Measurements from ENCODE around the gene SGPP2.

Gene SGPP2

GRCh38 chr2:222450021-222450420 lies 25.7 kb downstream of the SGPP2 start:
- Histone ChIP-seq H3K4me1 (peaks cover 0 to 32% (median 17%) of the 10 kb centered on the region in 10 experiments; a peak in 12 of 20 replicates), H3K27ac (no peak overlapping the region; a peak in 1 of 22 replicates)

GRCh38 chr2:222451224-222451674 lies 26.9 kb downstream of the SGPP2 start:
- Histone ChIP-seq H3K9me3 (replicated peaks in 1 of 11) (no peaks in the 10 kb centered on the region), H3K4me1 (peaks cover 0 to 32% (median 17%) of the 10 kb centered on the region in 10 experiments; a peak in 12 of 20 replicates), H3K36me3 (no peaks in the 10 kb centered on the region), H3K4me2 (no peak overlapping the region), H4K20me1 (no peaks in the 10 kb centered on the region), H3K9ac (no peak overlapping the region), H3K4me3 (no peak overlapping the region), H3K27me3 (no peaks in the 10 kb centered on the region), H3K27ac (no peak overlapping the region)
- TF ChIP-seq Cebpa-rat (IDR thresholded peaks at IDR 0.05): no peak

More at GRCh38 chr2:222450021-222450420, 25.7 kb downstream of the SGPP2 start:
- H4K20me1 ChIP-seq: no peaks in the 10 kb centered on the region
- TF ChIP-seq Cebpa-rat (IDR thresholded peaks at IDR 0.05): no peak
- H3K9ac ChIP-seq: no peak overlapping the region
- no peaks in the 10 kb centered on the region for H3K9me3 ChIP-seq (replicated peaks in 1 of 11)
- no peaks in the 10 kb centered on the region for H3K27me3 ChIP-seq
- no peak overlapping the region; a peak in 1 of 22 replicates for H3K4me2 ChIP-seq
- no peaks in the 10 kb centered on the region for H3K36me3 ChIP-seq
- H3K4me3 ChIP-seq: no peak overlapping the region

DNA sequence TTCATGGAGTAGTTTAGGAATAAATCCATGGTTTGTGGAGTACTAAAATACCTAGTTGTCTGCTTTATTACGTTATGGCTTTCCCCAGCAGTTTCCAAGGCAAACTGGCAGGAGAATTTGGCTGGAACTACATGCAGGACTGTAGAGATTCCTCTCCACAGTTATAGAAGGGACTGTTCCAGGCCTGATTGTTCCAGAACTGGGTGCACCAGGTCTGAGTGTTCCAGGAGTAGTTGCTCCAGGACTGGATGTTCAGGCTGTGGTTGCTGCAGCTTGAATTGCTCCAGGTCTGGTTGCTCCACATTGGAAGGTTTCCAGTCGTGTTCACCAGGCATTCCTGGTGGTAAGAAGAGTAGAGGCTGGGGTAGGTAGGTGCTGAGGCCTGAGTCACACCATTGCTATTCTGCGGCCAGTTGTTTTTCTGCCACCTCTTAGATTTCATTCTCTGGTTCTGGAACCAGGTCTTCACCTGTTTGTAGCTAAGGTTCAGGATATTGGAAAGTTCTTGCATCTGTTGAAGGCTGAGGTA lies 28.1 kb downstream of the SGPP2 start:
- Histone ChIP-seq H3K4me3 (no peak overlapping the region), H3K4me2 (no peak overlapping the region), H3K27ac (no peak overlapping the region), H3K36me3 (no peaks in the 10 kb centered on the region), H4K20me1 (no peaks in the 10 kb centered on the region), H3K27me3 (no peaks in the 10 kb centered on the region), H3K9ac (no peak overlapping the region), H3K9me3 (replicated peaks in 1 of 11) (no peaks in the 10 kb centered on the region), H3K4me1 (peaks cover 0 to 24% (median 15%) of the 10 kb centered on the region in 10 experiments; a peak in 12 of 20 replicates)
- no peak for TF ChIP-seq Cebpa-rat (IDR thresholded peaks at IDR 0.05)

GRCh38 chr2:222456479-222457077 lies 32.2 kb downstream of the SGPP2 start:
- no peaks in the 10 kb centered on the region for H3K36me3 ChIP-seq
- H3K27ac ChIP-seq: no peak overlapping the region
- peaks cover 0 to 5% (median 0%) of the 10 kb centered on the region in 11 experiments; a peak in 2 of 22 replicates for H3K9me3 ChIP-seq (replicated peaks in 1 of 11)
- no peaks in the 10 kb centered on the region for H3K4me1 ChIP-seq
- TF ChIP-seq Cebpa-rat (IDR thresholded peaks at IDR 0.05): no peak
- H3K4me3 ChIP-seq: no peak overlapping the region
- H4K20me1 ChIP-seq: no peaks in the 10 kb centered on the region
- no peak overlapping the region for H3K9ac ChIP-seq
- H3K4me2 ChIP-seq: no peak overlapping the region
- no peaks in the 10 kb centered on the region for H3K27me3 ChIP-seq

- no peak for TF ChIP-seq Cebpa-rat (IDR thresholded peaks at IDR 0.05)
- no peaks in the 10 kb centered on the region for H3K27me3 ChIP-seq
- peaks cover 0 to 11% (median 0%) of the 10 kb centered on the region in 11 experiments; a peak in 2 of 22 replicates for H3K9me3 ChIP-seq (replicated peaks in 1 of 11)
- H3K36me3 ChIP-seq: no peaks in the 10 kb centered on the region
- no peak overlapping the region for H3K27ac ChIP-seq
- H3K4me2 ChIP-seq: no peak overlapping the region
- no peak overlapping the region for H3K9ac ChIP-seq
- H3K4me1 ChIP-seq: peaks cover 0 to 5% (median 0%) of the 10 kb centered on the region in 10 experiments; a peak in 3 of 20 replicates
- H4K20me1 ChIP-seq: no peaks in the 10 kb centered on the region
- no peak overlapping the region for H3K4me3 ChIP-seq
Observed at GRCh38 chr2:222459983-222460382, 35.6 kb downstream of the SGPP2 start.

DNA sequence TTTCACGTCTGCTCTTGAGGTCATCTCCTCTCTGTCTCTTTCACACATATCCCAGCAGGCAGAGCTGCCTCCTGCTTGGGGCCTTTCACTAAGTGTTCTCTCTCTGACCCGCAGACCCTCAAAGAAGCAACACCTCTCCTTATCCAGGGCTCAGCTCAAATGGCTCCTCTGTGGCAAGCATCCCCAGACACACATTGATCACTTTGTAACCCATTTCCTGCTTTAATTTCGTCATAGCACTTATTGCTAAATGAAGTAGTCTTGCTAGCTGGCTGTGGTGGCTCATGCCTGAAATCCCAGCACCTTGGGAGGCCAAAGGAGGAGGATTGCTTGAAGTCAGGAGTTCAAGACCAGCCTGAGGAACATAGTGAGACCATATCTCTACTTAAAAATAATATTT lies 41.4 kb downstream of the SGPP2 start:
- no peaks in the 10 kb centered on the region for H3K36me3 ChIP-seq
- TF ChIP-seq Cebpa-rat (IDR thresholded peaks at IDR 0.05): no peak
- peaks cover 0 to 8% (median 0%) of the 10 kb centered on the region in 10 experiments; a peak in 5 of 20 replicates for H3K4me1 ChIP-seq
- no peaks in the 10 kb centered on the region for H3K27me3 ChIP-seq
- peaks cover 0 to 11% (median 0%) of the 10 kb centered on the region in 11 experiments; a peak in 2 of 22 replicates for H3K9me3 ChIP-seq (replicated peaks in 1 of 11)
- no peaks in the 10 kb centered on the region for H4K20me1 ChIP-seq
- H3K27ac ChIP-seq: no peak overlapping the region
- peak overlapping the region in 1 of 11 experiments; percentile 30; a peak in 1 of 22 replicates for H3K4me2 ChIP-seq
- no peak overlapping the region for H3K4me3 ChIP-seq
- H3K9ac ChIP-seq: no peak overlapping the region

GRCh38 chr2:222468346-222468745 lies 44.0 kb downstream of the SGPP2 start:
- Histone ChIP-seq H3K9me3 (replicated peaks in 1 of 11) (no peaks in the 10 kb centered on the region), H3K9ac (no peak overlapping the region), H3K27ac (no peak overlapping the region), H3K36me3 (no peaks in the 10 kb centered on the region), H3K27me3 (no peaks in the 10 kb centered on the region), H4K20me1 (no peaks in the 10 kb centered on the region), H3K4me1 (peaks cover 0 to 3% (median 0%) of the 10 kb centered on the region in 10 experiments; a peak in 2 of 20 replicates), H3K4me3 (no peak overlapping the region), H3K4me2 (no peak overlapping the region)
- no peak for TF ChIP-seq Cebpa-rat (IDR thresholded peaks at IDR 0.05)

- no peaks in the 10 kb centered on the region for H3K9me3 ChIP-seq (replicated peaks in 1 of 11)
- no peak overlapping the region for H3K9ac ChIP-seq
- no peak overlapping the region for H3K4me2 ChIP-seq
- H3K4me1 ChIP-seq: no peaks in the 10 kb centered on the region; a peak in 1 of 20 replicates
- H3K36me3 ChIP-seq: no peaks in the 10 kb centered on the region
- no peak overlapping the region for H3K4me3 ChIP-seq
- H3K27me3 ChIP-seq: no peaks in the 10 kb centered on the region
- no peak for TF ChIP-seq Cebpa-rat (IDR thresholded peaks at IDR 0.05)
- H4K20me1 ChIP-seq: no peaks in the 10 kb centered on the region
- H3K27ac ChIP-seq: no peak overlapping the region
Observed at GRCh38 chr2:222470802-222471468, 46.6 kb downstream of the SGPP2 start.

- Histone ChIP-seq H3K4me3 (no peak overlapping the region), H3K9ac (no peak overlapping the region), H3K27ac (no peak overlapping the region), H3K9me3 (replicated peaks in 1 of 11) (no peaks in the 10 kb centered on the region), H3K4me2 (no peak overlapping the region), H3K27me3 (no peaks in the 10 kb centered on the region), H3K36me3 (no peaks in the 10 kb centered on the region), H4K20me1 (no peaks in the 10 kb centered on the region), H3K4me1 (peaks cover 0 to 8% (median 0%) of the 10 kb centered on the region in 10 experiments; a peak in 1 of 20 replicates)
- no peak for TF ChIP-seq Cebpa-rat (IDR thresholded peaks at IDR 0.05)
Observed at GRCh38 chr2:222477962-222478608, 53.7 kb downstream of the SGPP2 start.

All from BLaER1 treated with 17β-estradiol and CSF1 and Interleukin-3, amounts not matched to agents 10 nM and 100 nM (cell line).